GM21576 (cell line): ENCODE data around the gene WIPI1.

ENCODE experiments used
- ATAC-seq: cut with Tn5 transposase; IDR thresholded peaks from one replicate; pipeline ENCODE4 v1.9.1; 2021; ENCODE audit warnings: mild to moderate bottlenecking, moderate library complexity; ENCODE audit not compliant: unreplicated experiment

Gene WIPI1

GRCh38 chr17:68461122-68461539 lies 3.8 kb upstream of the WIPI1 start:
- ATAC-seq, result no peak

- no peak for ATAC-seq
Observed at GRCh38 chr17:68460715-68461114, 3.4 kb upstream of the WIPI1 start.

- no peak for ATAC-seq
Observed at GRCh38 chr17:68460146-68460545, 2.9 kb upstream of the WIPI1 start.

- ATAC-seq, result no peak
Observed at GRCh38 chr17:68459037-68459639, 1.8 kb upstream of the WIPI1 start.

GRCh38 chr17:68458260-68459036 lies 1.2 kb upstream of the WIPI1 start:
- ATAC-seq, result no peak

- ATAC-seq, result peak; percentile 67
Observed at GRCh38 chr17:68457539-68458259, 403 bp upstream of the WIPI1 start.

GRCh38 chr17:68456339-68457167 lies 743 bp downstream of the WIPI1 start:
- no peak for ATAC-seq

GRCh38 chr17:68455901-68456338 lies 1.4 kb downstream of the WIPI1 start:
- no peak for ATAC-seq

GRCh38 chr17:68453991-68454665 lies 3.2 kb downstream of the WIPI1 start:
- no peak for ATAC-seq

GRCh38 chr17:68452724-68453290 lies 4.5 kb downstream of the WIPI1 start:
- ATAC-seq, result no peak

GRCh38 chr17:68451670-68452354 lies 5.5 kb downstream of the WIPI1 start:
- no peak for ATAC-seq

- no peak for ATAC-seq
Observed at GRCh38 chr17:68450801-68451200, 6.5 kb downstream of the WIPI1 start.

GRCh38 chr17:68450391-68450790 lies 6.9 kb downstream of the WIPI1 start:
- ATAC-seq, result no peak

GRCh38 chr17:68449021-68449739 lies 8.1 kb downstream of the WIPI1 start:
- no peak for ATAC-seq

- no peak for ATAC-seq
Observed at GRCh38 chr17:68446626-68447041, 10.7 kb downstream of the WIPI1 start.

- no peak for ATAC-seq
Observed at GRCh38 chr17:68445671-68446070, 11.6 kb downstream of the WIPI1 start.

GRCh38 chr17:68443972-68444464 lies 13.3 kb downstream of the WIPI1 start:
- no peak for ATAC-seq

GRCh38 chr17:68441070-68441770 lies 16.1 kb downstream of the WIPI1 start:
- ATAC-seq, result no peak
